Endothelial cell (in vitro differentiated cells): ENCODE data around the gene BCAS4. TPM values are rescaled to one million over a fixed set of nuclear protein-coding genes. Genes with fewer than 3 reads are reported as not detected.

Experiments
- DNase-seq: peaks from one replicate; pipeline ENCODE4 v3.0.0; 2021; ENCODE audit warnings: low spot score
- H3K27ac Mint-ChIP-seq: one replicate; pipeline ENCODE4 v1.8.0; 2021; ENCODE audit warnings: mixed read lengths, inconsistent platforms; ENCODE audit not compliant: unreplicated experiment
- H3K27me3 Mint-ChIP-seq: one replicate; pipeline ENCODE4 v1.8.0; 2021; ENCODE audit warnings: mild to moderate bottlenecking, moderate library complexity, mixed read lengths, inconsistent platforms; ENCODE audit not compliant: unreplicated experiment
- H3K36me3 Mint-ChIP-seq: one replicate; pipeline ENCODE4 v1.8.0; 2021; ENCODE audit warnings: mild to moderate bottlenecking, low read depth, mixed read lengths, inconsistent platforms; ENCODE audit not compliant: unreplicated experiment
- H3K4me1 Mint-ChIP-seq: one replicate; pipeline ENCODE4 v1.8.0; 2021; ENCODE audit warnings: mild to moderate bottlenecking, mixed read lengths, inconsistent platforms; ENCODE audit not compliant: unreplicated experiment
- H3K4me3 Mint-ChIP-seq: one replicate; pipeline ENCODE4 v1.8.0; 2021; ENCODE audit warnings: mild to moderate bottlenecking, mixed read lengths, inconsistent platforms; ENCODE audit not compliant: unreplicated experiment
- H3K9me3 Mint-ChIP-seq: one replicate; pipeline ENCODE4 v1.8.0; 2021; ENCODE audit warnings: mixed read lengths, inconsistent platforms; ENCODE audit not compliant: unreplicated experiment
- total RNA-seq: library from RNA; stranded (reverse); fragmentation: NEBNext Ultra II Directional; extraction: Animal tissue kit (Norgen Biotek cat#: 25700); gene quantifications from one replicate; pipeline ENCODE4 v1.2.1, GENCODE V29; 2021; ENCODE audit not compliant: unreplicated experiment
- TF ChIP-seq, protein P1 (sequence below): fragments of 200-600 bp; sonication (generic); IDR thresholded peaks from one replicate; pipeline ENCODE4 v1.5.0; 2021; ENCODE audit warnings: antibody characterized with exemption; ENCODE audit not compliant: unreplicated experiment

Gene BCAS4
- total RNA-seq, 1 donor from 2014 or later = 7.6 TPM

DNA sequence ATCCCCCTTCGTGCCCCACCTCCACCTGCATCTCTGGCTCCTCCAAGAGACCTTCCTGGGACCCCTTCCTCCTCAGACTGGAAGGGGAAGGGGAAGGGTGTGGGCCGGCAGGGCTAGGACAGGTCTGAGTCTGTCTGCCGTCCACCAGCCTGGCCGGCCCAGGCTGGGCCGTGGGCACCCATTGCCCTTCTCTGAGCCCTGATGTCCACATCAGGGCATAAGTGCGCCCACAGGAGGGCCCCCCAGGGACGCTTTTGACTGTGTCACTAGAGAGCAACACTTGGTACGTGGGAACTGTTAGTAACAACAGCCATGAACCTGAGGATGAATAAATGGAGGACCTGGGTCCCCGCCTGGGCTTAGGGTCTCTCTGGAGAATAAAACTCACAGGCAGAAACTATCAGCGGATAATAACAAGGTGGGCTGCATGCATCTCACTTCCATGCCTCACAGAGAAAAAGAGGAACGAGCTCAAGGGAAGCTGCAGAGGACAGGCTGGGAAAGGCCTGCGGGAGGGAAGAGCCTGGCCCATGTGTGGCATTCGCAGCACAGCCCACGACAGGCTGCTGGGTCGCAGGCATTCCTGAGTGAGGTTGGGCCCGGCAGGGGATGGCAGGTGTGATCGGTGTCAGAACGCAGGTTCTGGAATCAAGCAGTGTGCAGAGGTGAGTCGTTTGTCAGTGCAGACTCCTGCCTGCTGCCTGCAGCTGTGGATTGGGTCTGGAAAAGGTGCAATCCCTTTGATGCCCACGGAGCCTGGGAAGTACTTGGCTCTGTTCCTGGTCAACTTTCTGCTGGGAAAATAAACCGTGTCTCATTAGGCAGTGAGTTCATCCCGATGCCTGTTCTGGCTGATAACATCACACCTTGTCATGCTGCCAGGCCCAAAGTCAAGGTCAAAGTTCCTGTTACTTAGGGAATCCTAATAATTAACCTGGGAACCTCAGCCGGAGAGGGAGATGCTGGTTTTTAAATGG lies 60.9 kb downstream of the BCAS4 start:
- TF ChIP-seq, protein P1, sequence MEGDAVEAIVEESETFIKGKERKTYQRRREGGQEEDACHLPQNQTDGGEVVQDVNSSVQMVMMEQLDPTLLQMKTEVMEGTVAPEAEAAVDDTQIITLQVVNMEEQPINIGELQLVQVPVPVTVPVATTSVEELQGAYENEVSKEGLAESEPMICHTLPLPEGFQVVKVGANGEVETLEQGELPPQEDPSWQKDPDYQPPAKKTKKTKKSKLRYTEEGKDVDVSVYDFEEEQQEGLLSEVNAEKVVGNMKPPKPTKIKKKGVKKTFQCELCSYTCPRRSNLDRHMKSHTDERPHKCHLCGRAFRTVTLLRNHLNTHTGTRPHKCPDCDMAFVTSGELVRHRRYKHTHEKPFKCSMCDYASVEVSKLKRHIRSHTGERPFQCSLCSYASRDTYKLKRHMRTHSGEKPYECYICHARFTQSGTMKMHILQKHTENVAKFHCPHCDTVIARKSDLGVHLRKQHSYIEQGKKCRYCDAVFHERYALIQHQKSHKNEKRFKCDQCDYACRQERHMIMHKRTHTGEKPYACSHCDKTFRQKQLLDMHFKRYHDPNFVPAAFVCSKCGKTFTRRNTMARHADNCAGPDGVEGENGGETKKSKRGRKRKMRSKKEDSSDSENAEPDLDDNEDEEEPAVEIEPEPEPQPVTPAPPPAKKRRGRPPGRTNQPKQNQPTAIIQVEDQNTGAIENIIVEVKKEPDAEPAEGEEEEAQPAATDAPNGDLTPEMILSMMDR = no peak
- H3K4me1 Mint-ChIP-seq = no peaks in the 10 kb centered on the region
- H3K27ac Mint-ChIP-seq = no peak overlapping the region
- H3K27me3 Mint-ChIP-seq = no peaks in the 10 kb centered on the region
- H3K9me3 Mint-ChIP-seq = no peaks in the 10 kb centered on the region
- DNase-seq = no peak
- H3K36me3 Mint-ChIP-seq = no peaks in the 10 kb centered on the region
- H3K4me3 Mint-ChIP-seq = no peak overlapping the region

DNA sequence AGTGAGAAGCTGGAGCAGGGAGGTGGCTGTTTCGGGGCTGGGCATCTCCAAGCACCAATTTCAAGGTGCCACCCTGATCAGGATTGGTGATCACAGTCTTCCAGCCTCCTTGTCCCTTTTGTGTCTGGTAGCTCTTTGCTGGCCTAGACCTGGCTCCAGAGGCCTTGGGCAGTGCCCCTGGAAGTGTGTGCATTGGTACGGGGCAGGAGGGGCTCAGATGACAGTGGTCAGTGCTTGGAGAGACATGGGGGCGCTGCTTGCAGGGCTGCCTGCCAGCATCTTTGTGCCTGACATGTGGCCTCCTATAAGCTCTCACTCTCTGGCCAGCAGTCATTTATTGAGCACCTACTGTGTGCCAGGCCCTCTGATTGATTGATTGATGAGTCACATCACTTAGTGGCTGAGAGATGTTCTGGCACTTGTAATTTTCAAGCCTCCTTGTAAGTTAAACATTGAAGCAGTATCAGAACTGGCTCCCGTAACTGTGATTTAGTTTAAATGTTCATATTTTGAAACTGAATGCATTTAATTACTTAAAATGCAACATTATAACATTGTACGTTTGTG lies 61.7 kb downstream of the BCAS4 start:
- TF ChIP-seq, protein P1 = no peak
- H3K4me3 Mint-ChIP-seq = no peak overlapping the region
- H3K4me1 Mint-ChIP-seq = no peaks in the 10 kb centered on the region
- no peaks in the 10 kb centered on the region for H3K9me3 Mint-ChIP-seq
- H3K27me3 Mint-ChIP-seq = no peaks in the 10 kb centered on the region
- no peak overlapping the region for H3K27ac Mint-ChIP-seq
- H3K36me3 Mint-ChIP-seq = no peaks in the 10 kb centered on the region
- no peak for DNase-seq

DNA sequence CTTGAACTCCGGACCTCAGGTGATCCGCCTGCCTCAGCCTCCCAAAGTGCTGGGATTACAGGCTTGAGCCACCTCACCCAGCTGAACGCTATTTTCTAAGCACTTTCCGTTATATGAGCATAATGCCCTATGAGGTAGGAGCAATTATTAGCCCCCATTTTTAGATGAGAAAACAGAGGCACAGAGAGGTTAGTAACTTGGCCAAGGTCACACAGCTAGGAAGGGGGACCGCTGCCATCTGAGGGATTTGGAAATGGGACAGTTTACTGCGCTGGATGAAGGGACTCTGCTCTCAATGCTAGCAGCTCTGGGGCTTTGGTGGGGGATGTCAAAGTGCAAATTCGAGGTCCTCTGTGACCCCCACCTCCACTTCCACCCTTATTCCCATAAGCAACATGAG lies 62.5 kb downstream of the BCAS4 start:
- no peaks in the 10 kb centered on the region for H3K27me3 Mint-ChIP-seq
- H3K9me3 Mint-ChIP-seq = no peaks in the 10 kb centered on the region

DNA sequence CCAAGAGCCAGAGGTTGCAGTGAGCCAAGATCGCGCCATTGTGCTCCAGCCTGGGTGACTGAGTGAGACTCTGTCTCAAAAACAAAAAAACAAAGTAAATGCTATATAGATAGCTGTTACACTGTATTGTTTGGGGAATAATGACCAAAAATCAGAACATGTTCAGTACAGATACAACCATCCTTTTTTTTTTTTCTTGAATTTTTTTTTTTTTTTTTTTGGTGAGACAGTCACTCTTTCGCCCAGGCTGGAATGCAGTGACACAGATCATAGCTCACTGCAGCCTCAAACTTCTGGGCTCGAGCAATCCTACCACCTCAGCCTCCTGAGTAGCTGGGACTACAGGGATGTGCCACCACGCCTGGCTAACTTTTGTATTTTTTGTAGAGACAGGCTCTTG lies 63.7 kb downstream of the BCAS4 start:
- Mint-ChIP-seq H3K4me3 (no peak overlapping the region), H3K27ac (no peak overlapping the region), H3K36me3 (no peaks in the 10 kb centered on the region), H3K27me3 (no peaks in the 10 kb centered on the region), H3K9me3 (no peaks in the 10 kb centered on the region), H3K4me1 (no peaks in the 10 kb centered on the region)
- no peak for DNase-seq
- TF ChIP-seq, protein P1 = no peak

More for the DNA sequence above, 62.5 kb downstream of the BCAS4 start:
- TF ChIP-seq, protein P1 = no peak
- no peak for DNase-seq
- Mint-ChIP-seq H3K36me3 (no peaks in the 10 kb centered on the region), H3K27ac (no peak overlapping the region), H3K4me3 (no peak overlapping the region), H3K4me1 (no peaks in the 10 kb centered on the region)

DNA sequence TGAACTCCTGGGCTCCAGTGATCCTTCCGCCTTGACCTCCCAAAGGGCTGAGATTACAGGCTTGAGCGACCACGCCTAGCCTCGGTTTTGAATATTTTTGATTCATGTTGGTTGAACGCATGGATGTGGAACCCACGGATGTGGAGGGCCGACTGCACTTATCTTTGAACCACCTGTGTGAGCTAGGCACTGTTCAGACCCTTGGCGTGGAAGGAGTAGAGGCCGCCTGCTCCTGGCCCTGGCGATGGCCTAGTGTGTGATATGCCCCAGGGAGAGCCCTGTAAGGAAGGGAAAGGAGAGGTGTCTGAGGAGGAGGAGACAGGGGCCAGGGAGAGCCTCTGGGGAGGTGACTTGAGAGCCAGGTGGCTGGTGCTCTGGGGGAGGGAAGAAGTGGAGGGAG lies 64.3 kb downstream of the BCAS4 start:
- no peak for DNase-seq
- H3K9me3 Mint-ChIP-seq = no peaks in the 10 kb centered on the region
- no peak overlapping the region for H3K27ac Mint-ChIP-seq
- TF ChIP-seq, protein P1 = no peak
- H3K4me1 Mint-ChIP-seq = no peaks in the 10 kb centered on the region
- no peaks in the 10 kb centered on the region for H3K27me3 Mint-ChIP-seq
- H3K36me3 Mint-ChIP-seq = no peaks in the 10 kb centered on the region
- no peak overlapping the region for H3K4me3 Mint-ChIP-seq
